WTC11 (cell line): ENCODE measurements around the gene PKHD1.

ENCODE experiments used
- ATF1 ChIP-seq: sonication (generic); formaldehyde crosslinking; IDR thresholded peaks from 2 replicates; pipeline ENCODE4 v1.8.1; 2023; ENCODE audit warnings: mild to moderate bottlenecking, moderate library complexity, missing genetic modification reagents
- CTCF ChIP-seq: fragments of 200-600 bp; IDR thresholded peaks from 2 replicates; pipeline ENCODE4 v1.8.0; 2022; ENCODE audit warnings: antibody characterized with exemption
- MAX ChIP-seq: sonication (generic); formaldehyde crosslinking; IDR thresholded peaks from 2 replicates; pipeline ENCODE4 v1.8.0; 2022; ENCODE audit warnings: mild to moderate bottlenecking, missing genetic modification reagents
- TEAD1 ChIP-seq: sonication (generic); formaldehyde crosslinking; IDR thresholded peaks from 2 replicates; pipeline ENCODE4 v1.8.0; 2022; ENCODE audit warnings: mild to moderate bottlenecking, missing genetic modification reagents
- USF1 ChIP-seq: sonication (generic); formaldehyde crosslinking; IDR thresholded peaks from 2 replicates; pipeline ENCODE4 v1.8.0; 2022; ENCODE audit warnings: mild to moderate bottlenecking, missing genetic modification reagents
- ZBTB21 ChIP-seq: sonication (generic); formaldehyde crosslinking; IDR thresholded peaks from 2 replicates; pipeline ENCODE4 v1.8.1; 2023; ENCODE audit warnings: mild to moderate bottlenecking, missing genetic modification reagents, borderline replicate concordance
- ZNF396 ChIP-seq: fragments of 250-450 bp; sonication (Bioruptor Pico); IDR thresholded peaks from 2 replicates; pipeline ENCODE4 v1.8.0; 2021; ENCODE audit warnings: mild to moderate bottlenecking, moderate library complexity, borderline replicate concordance
- TF ChIP-seq, protein P1 (sequence below): sonication (generic); formaldehyde crosslinking; IDR thresholded peaks from 2 replicates; pipeline ENCODE4 v1.8.1; 2022; ENCODE audit warnings: low read depth, missing genetic modification reagents, borderline replicate concordance

GRCh38 chr6:52116605-52116948 lies 29.2 kb upstream of the PKHD1 start:
- TF ChIP-seq CTCF (no peak), MAX (no peak), ZNF396 (CRISPR knock-in tag) (no peak), ZBTB21 (CRISPR knock-in tag) (no peak), USF1 (CRISPR knock-in tag) (no peak), ATF1 (CRISPR knock-in tag) (no peak), TEAD1 (CRISPR knock-in tag) (no peak)
- TF ChIP-seq, protein P1, sequence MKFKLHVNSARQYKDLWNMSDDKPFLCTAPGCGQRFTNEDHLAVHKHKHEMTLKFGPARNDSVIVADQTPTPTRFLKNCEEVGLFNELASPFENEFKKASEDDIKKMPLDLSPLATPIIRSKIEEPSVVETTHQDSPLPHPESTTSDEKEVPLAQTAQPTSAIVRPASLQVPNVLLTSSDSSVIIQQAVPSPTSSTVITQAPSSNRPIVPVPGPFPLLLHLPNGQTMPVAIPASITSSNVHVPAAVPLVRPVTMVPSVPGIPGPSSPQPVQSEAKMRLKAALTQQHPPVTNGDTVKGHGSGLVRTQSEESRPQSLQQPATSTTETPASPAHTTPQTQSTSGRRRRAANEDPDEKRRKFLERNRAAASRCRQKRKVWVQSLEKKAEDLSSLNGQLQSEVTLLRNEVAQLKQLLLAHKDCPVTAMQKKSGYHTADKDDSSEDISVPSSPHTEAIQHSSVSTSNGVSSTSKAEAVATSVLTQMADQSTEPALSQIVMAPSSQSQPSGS (CRISPR knock-in tag), result no peak
